IPS-NIHi7 (cell line): ENCODE measurements around the gene KIF1C.
A peak's percentile ranks its signal among the peaks of the same experiment; 100 is the strongest.
"Not testable (repeated sequence)": the region's sequence is repeated elsewhere in the genome, so short reads cannot be mapped to it uniquely, and the experiment has no call there.

ENCODE experiments used
- DNase-seq: peaks from one replicate; pipeline ENCODE4 v3.0.0; 2012; ENCODE audit warnings: mixed read lengths; ENCODE audit errors: extremely low spot score

KIF1C gene

DNA sequence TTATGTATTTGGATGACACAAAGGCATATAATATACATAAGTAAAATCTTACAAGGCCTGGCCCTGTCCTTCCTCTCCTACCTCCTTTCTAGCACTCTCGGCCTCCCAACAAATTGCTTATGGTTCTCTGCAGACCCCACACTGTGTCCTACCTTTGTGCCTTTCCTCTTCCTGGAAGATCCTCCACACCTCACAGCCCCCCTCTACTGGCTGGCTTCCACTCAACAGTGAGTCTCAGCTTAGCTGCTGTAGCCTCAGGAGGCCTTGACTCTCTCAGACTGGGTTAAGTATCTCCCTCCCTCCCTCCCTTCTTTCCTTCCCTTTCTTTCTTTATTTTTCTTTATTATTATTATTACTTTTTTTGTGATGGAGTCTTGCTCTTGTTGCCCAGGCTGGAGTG, 45.8 kb downstream of the KIF1C start:
- DNase-seq = peak; percentile 62

DNA sequence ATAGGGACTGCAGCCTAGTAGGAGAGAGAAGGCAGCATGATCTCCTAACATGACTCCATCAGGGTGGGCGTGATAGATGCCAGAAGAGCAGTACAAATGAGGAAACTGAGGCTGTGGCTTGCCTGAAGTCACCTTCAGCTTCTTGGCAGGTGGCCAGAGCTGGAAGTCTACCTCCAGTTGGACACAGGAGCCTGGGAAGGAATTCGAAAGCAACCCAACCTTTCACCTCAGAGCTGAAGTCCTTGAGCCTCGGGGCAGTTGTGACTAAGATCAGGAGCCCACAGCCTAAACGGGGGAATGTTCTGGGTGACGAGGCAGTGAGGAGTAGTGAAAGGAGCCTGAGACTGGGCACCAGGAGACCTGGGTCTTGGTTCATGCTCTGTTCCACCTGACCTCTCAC, 46.9 kb downstream of the KIF1C start:
- DNase-seq = no peak

DNA sequence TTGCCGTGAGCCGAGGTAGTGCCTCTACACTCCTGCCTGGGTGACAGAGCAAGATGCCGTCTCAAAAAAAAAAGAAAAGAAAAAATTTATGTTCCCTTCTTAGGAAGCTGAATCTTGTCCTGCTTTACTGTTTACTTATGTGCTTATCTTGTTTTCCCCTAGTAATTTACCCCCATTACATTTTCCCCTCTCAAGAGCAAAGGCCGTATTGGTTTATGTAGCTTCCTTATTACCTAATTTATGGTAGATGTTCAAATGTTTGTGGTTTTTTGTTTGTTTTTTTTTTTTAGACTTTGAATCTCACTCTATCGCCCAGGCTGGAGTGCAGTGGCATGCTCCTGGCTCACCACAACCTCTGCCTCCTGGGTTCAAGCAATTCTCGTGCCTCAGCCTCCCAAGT, 47.7 kb downstream of the KIF1C start:
- DNase-seq = no peak

DNA sequence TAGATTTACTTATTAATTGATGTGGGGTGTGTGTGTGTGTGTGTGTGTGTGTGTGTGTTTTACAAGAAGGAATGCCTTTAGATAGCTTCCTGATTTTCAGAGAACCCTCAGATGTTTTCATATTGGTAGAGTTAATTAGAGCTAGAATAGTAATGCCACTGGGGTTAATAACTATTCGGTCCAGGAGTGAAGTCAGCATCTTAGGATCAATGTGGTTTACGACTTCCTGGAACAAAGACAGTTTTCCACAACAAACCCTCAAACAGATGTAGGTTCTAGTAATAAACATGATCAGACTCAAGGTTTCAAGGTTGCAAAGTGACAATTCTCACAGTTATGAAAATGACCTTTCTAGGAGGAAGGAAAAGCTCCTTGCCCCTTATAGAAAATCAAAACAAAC, 49.7 kb downstream of the KIF1C start:
- no peak for DNase-seq

DNA sequence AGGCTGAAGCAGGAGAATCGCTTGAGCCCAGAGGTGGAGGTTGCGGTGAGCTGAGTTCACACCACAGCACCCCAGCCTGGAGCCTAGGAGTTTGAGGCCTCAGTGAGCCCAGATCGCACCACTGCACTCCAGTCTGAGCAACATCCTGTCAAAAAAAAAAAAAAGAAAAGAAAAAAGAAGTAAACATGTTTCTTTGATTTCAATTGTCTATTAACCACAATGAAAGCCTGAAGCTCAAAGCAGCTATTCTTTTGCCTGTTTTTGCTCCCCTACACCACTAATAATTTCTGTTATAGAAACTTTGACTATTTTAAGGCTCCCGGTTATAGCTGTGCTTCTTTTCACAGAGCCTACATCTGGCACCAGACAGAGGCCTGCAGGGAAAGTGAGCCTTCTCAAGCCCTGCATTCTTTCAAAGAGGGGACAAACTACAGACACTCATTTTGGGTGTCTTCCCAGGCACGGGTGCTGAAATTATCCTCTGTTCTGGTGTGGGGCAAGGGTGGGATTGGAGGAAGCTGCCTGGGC, 51.6 kb downstream of the KIF1C start:
- no peak for DNase-seq

DNA sequence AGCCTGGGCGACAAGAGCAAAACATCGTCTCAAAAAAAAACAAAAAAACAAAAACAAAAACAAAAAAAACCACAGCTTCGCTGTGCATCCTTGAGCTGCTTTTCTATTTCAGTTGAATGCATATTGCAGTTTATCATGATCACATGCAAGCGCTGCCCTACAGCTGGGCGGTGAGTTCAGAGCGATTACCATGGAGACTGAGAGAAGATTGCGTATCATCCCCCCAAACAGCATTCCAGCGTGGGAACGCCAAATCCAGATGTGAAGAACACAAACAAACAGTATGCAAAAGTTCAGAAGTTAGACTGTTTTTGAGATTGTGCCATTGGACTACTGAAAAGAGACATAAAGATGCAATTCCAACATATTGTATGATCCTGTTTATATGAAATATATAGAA, 52.5 kb downstream of the KIF1C start:
- no peak for DNase-seq

DNA sequence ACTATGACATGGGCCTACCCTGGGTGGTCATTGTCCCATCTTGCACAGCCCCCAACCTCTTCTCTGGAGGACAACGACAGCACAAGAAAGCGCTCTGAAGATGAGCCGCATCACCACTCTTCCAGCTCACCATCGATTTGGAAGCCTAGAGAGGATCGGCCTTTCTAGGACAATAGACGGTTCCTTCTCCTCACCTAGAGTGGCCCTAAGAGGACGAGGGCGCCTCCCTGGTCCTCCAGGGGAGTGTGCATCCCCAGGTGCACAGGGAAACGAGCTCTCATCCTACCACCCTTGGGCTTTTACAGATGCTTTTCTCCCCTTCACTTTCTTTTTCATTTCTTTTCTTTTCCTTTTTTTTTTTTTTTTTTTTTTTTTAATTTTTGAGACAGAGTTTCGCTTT, 57.8 kb downstream of the KIF1C start:
- peak; percentile 32 for DNase-seq

DNA sequence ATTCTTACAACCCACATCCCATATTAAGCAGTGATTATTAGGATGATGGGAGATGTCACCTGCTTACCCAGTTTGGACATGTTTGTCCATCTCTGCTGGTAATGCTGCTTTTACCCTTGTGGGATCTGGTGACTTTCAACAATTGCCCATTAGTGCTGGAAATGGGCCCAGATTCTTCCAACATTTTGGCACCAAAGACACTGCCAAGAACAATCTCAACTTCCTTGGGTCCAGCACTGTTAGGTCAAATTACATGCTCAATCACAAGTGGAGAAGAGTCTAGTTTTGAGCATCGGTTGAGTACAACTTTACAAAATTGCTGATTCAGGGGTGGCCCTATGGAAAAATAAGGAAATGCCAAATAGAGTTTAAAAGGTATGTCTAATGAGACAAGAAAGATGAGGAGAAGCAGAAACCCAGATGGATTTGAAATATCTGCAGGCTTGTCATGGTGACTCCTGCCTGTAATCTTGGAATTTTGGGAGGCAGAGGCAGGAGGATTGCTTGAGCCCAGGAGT, 67.5 kb downstream of the KIF1C start:
- DNase-seq = no peak

DNA sequence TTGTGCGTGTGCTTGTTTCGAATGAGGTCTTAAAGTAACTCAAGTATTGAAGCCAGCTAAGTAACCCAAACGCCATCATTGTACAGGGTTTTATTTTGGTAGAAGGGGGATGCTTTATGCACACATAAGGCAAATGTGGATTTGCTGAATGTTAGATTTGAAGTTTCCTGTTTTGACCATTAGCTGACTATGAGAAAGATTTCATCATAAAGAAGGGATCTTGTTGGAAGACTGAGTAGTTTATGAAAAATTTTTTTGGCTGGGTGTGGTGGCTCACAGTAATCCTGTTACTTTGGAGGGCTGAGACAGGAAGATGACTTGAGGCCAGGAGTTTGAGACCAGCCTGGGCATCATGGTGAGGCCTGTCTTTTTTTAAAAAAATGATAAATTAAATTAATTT, 70.5 kb downstream of the KIF1C start:
- DNase-seq = no peak

DNA sequence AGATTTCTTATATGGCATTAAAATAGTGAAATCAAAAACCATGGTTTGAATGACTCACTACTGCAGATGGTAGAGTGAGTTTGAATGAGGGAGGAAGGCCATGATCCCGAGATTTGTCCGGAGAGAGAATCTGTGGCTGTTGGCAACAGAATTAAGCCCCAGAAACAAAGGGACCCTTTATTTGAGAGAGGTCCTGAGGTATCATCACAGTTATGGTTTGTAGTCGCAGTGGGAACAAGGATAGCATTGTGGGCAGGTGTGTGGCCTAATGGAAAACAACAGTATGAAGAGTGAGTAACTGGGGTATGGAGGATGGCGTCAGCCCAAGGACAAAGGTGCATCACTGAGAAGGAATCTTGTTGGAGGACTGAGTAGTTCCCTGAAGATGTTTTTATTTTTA, 72.0 kb downstream of the KIF1C start:
- DNase-seq = no peak

DNA sequence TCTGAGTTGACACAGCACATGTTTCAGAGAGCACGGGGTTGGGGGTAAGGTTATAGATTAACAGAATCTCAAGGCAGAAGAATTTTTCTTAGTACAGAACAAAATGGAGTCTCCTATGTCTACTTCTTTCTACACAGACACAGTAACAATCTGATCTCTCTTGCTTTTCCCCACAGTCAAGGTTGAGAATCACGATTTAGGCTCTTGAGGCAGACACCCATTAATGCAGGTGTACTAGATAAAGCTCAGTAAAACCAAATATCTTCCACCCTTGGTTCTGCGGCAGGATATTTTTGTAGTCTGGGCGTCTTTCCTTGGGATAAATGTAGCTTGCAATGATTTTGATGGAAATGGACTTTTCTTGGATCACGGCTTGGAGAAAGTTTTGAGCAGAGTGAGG, 77.7 kb downstream of the KIF1C start:
- DNase-seq = not testable (repeated sequence)

DNA sequence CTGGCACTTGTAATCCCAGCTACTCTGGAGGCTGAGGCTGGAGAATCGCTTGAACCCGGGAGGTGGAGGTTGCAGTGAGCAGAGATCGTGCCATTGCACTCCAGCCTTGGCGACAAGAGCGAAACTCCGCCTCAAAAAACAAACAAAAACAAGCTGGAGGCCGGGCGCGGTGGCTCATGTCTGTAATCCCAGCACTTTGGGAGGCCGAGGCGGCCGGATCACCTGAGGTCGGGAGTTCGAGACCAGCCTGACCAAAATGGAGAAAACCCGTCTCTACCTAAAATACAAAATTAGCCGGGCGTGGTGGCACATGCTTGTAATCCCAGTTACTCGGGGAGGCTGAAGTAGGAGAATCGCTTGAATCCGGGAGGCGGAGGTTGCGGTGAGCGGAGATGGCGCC, 79.5 kb downstream of the KIF1C start:
- not testable (repeated sequence) for DNase-seq

DNA sequence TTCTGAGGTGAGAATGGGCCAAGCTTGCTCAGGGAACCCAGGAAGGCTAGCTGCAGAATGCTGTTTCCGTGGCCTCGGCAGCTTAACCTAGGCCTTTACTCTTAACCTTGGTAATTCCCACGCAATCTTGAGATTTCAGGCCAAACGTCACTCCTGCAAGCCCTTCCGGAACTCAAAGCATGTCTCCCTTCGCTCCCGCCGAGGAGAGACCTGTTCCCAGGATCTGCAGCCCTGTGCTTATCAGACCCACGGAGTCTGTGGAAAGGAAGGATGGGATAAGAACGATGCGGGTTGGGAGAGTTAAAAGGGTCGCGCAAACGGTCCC, 80.0 kb downstream of the KIF1C start:
- DNase-seq = no peak
